ENCODE measurements around the gene KANSL2. TPM values are rescaled to one million over a fixed set of nuclear protein-coding genes. Genes with fewer than 3 reads are reported as not detected.
"Not testable (repeated sequence)": the region's sequence is repeated elsewhere in the genome, so short reads cannot be mapped to it uniquely, and the experiment has no call there.

KANSL2 gene
- total and polyA plus RNA-seq, 9 of the 15 experiments (the other 6 are each of a cell fraction or from before 2014, with no cell fraction given): 41.1 to 89.8 (median 55.4) TPM

DNA sequence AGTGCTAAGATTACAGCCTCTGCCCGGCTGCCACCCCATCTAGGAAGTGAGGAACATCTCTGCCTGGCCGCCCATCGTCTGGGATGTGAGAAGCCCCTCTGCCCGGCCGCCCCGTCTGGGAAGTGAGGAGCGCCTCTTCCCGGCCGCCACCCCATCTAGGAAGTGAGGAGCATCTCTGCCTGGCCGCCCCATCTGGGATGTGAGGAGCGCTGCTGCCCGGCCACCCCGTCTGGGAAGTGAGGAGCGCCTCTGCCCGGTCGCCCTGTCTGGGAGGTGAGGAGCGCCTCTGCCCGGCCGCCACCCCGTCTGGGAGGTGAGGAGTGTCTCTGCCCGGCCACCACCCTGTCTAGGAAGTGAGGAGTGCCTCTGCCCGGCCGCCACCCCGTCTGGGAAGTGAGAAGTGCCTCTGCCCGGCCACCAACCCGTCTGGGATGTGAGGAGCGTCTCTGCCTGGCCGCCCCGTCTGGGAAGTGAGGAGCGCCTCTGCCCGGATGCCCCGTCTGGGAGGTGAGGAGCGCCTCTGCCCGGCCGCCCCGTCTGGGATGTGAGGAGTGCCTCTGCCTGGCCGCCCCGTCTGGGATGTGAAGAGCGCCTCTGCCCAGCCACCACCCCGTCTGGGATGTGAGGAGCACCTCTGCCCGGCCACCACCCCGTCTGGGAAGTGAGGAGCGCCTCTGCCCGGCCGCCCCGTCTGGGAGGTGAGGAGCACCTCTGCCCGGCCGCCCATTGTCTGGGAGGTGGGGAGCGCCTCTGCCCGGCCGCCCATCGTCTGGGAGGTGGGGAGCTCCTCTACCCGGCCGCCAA, 40.1 kb downstream of the KANSL2 start:
- H4K20me1 ChIP-seq (replicated peaks; ENCODE audit: control insufficient read depth, insufficient read depth, low read length); POLR2A ChIA-PET; H3K36me3 ChIP-seq (ENCODE audit: control insufficient read depth, insufficient read depth, low read length); H3K79me2 ChIP-seq (ENCODE audit: control insufficient read depth, insufficient read depth, low read length); H3K9me1 ChIP-seq (ENCODE audit: control insufficient read depth, insufficient read depth, low read length); ATAC-seq; H3K4me2 ChIP-seq (ENCODE audit: insufficient read depth, low read length); DNase-seq (ENCODE audit: extremely low read depth in 1 of 4, low spot score in 3 of 4); in situ Hi-C loops (cut with MboI); H3K4me3 ChIP-seq; H3K9me3 ChIP-seq (replicated peaks; ENCODE audit: control insufficient read depth, insufficient read depth, low read depth, low read length); H3K27ac ChIP-seq (ENCODE audit: extremely low read depth, low read depth, low read length); H3K9ac ChIP-seq (ENCODE audit: insufficient read depth in 1 of 2, low read depth in 2 of 2, low read length in 2 of 2); BruUV-seq (replicated peaks); CTCF ChIA-PET (ENCODE audit: low intra/inter-chr PET ratio); H2AFZ ChIP-seq (ENCODE audit: low read depth, low read length); FAIRE-seq; H3K27me3 ChIP-seq (ENCODE audit: control insufficient read depth in 2 of 2, insufficient read depth in 2 of 2, low read length in 2 of 2); intact Hi-C loops (cut with micrococcal nuclease): not testable (repeated sequence)
- TF ChIP-seq ZBTB33 (CRISPR knock-in tag; IDR thresholded peaks at IDR 0.05): 0 out of 2 replicates have a peak, but pooled peaks have one; percentile 16
- peaks cover 0 to 11% of the 10 kb centered on the region in 2 experiments; a peak in 2 of 5 replicates for H3K4me1 ChIP-seq (replicated peaks in 1 of 2; ENCODE audit: control insufficient read depth in 2 of 2, insufficient read depth in 2 of 2, low read length in 2 of 2)
- 70% methylated on average over 25 of the region's 54 CpGs for WGBS (ENCODE audit: insufficient coverage, low coverage, missing lambda C conversion rate)

Data from K562 (cell line).